HUES48 (cell line): ENCODE data around the gene INSM1.
A peak's percentile ranks its signal among the peaks of the same experiment; 100 is the strongest.

Experiments
- H3K27ac ChIP-seq: one replicate; pipeline ENCODE4 v1.7.0; 2013; ENCODE audit warnings: low read depth, low read length, inconsistent platforms
- H3K27me3 ChIP-seq: 2 replicates; pipeline ENCODE4 v1.6.1; 2013; ENCODE audit warnings: mild to moderate bottlenecking, low read length; ENCODE audit not compliant: control insufficient read depth, insufficient read depth
- H3K36me3 ChIP-seq: 2 replicates; pipeline ENCODE4 v1.6.1; 2013; ENCODE audit warnings: low read length; ENCODE audit not compliant: control insufficient read depth, insufficient read depth
- H3K4me1 ChIP-seq: 2 replicates; pipeline ENCODE4 v1.6.1; 2013; ENCODE audit warnings: mild to moderate bottlenecking, low read length; ENCODE audit not compliant: control insufficient read depth, insufficient read depth
- H3K4me3 ChIP-seq: 2 replicates; pipeline ENCODE4 v1.5.1; 2013; ENCODE audit warnings: mild to moderate bottlenecking, low read depth, low read length
- H3K9ac ChIP-seq: 2 replicates; pipeline ENCODE4 v1.6.1; 2013; ENCODE audit warnings: mild to moderate bottlenecking, low read depth, low read length, moderate library complexity
- H3K9me3 ChIP-seq: 2 replicates; pipeline ENCODE4 v1.6.1; 2013; ENCODE audit warnings: low read length; ENCODE audit not compliant: control insufficient read depth, insufficient read depth

Gene INSM1

GRCh38 chr20:20367575-20368417 is at the start of gene INSM1:
Gene INSM1, plus strand, starts transcription at chr20:20368104. Its CDS starts 164 bp downstream, at chr20:20368268.
- Histone ChIP-seq H3K4me1 (peaks cover 44% of the 10 kb centered on the region), H3K9ac (no peak within 1 kb of the TSS; the same call in 1 of the 2 replicates), H3K27ac (no peak within 1 kb of the TSS), H3K27me3 (peaks cover 93% of the 10 kb centered on the region), H3K36me3 (no peaks in the 10 kb centered on the region), H3K9me3 (no peaks in the 10 kb centered on the region), H3K4me3 (peak within 1 kb of the TSS; percentile 61; the same call in 1 of the 2 replicates)

- no peaks in the 10 kb centered on the region for H3K36me3 ChIP-seq
- H3K9me3 ChIP-seq, result peaks cover 3% of the 10 kb centered on the region; the same call in 1 of the 2 replicates
- H3K27me3 ChIP-seq, result no peaks in the 10 kb centered on the region
- H3K4me1 ChIP-seq, result no peaks in the 10 kb centered on the region
- no peak overlapping the region for H3K4me3 ChIP-seq
- no peak overlapping the region for H3K27ac ChIP-seq
- H3K9ac ChIP-seq, result no peak overlapping the region
Measured at GRCh38 chr20:20318365-20319161, 49.3 kb upstream of the INSM1 start.

DNA sequence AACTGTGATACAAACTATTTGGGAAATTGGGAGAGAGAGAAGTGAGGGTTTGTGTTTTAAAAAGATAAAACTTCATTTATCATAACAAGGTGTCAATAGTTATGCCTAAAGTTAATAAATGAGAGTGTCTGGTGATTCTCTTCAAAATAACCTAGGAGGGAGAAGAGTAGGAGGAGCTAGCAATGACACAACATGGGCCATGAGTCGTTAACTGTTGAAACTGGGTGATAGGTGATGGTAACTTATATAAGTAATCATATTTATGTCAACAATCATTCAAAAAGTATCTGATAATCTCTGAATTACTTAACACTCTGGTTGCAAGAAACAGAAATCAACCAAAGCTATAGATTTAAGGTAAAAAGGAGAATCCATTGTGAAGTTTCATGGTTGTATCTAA is 46.8 kb upstream of the INSM1 start:
- Histone ChIP-seq H3K4me1 (no peaks in the 10 kb centered on the region), H3K36me3 (no peaks in the 10 kb centered on the region), H3K27ac (no peak overlapping the region), H3K9ac (no peak overlapping the region), H3K9me3 (no peaks in the 10 kb centered on the region), H3K27me3 (no peaks in the 10 kb centered on the region), H3K4me3 (no peak overlapping the region)

DNA sequence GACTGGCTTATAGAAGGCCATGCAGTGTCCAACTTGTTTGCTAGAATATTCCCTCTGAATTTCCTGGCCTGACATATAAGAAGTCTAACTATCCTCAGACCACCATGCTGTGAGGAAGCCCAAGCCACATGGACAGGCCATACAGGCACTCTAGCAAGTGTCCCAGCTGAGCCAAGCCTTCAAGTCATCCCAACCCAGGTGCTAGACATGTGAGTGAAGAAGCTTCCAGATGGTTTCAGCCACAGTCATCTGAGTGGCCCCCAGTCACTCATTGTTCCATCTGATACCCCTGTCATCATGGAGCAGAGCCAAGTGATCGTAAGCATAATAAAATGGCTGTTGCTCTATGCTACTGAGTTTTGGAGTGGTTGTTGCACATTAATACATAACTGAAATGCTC is 46.0 kb upstream of the INSM1 start:
- H3K36me3 ChIP-seq, result no peaks in the 10 kb centered on the region
- no peaks in the 10 kb centered on the region for H3K9me3 ChIP-seq
- H3K4me3 ChIP-seq, result no peak overlapping the region
- H3K27me3 ChIP-seq, result no peaks in the 10 kb centered on the region
- no peak overlapping the region for H3K9ac ChIP-seq
- H3K27ac ChIP-seq, result no peak overlapping the region
- H3K4me1 ChIP-seq, result no peaks in the 10 kb centered on the region

DNA sequence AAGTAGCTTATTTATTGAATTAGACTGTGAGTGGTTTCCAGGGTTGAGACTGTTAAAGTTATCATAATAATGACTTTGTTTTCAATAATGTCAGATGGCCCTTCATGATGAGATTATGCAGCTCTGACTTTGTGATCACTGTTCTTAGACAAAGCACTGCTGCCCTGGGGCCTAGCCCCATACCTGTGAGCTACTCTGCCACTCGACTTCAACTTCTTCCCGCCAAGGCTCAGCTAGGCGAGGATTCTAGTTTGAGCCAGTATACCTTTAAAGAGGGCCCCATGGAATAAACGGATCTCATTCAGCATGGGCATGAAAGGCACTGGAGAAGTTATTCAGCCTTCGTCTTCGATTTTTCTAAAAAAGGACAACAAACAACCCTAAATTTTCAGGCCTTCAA is 45.0 kb upstream of the INSM1 start:
- no peaks in the 10 kb centered on the region for H3K4me1 ChIP-seq
- H3K27me3 ChIP-seq, result no peaks in the 10 kb centered on the region
- H3K9ac ChIP-seq, result no peak overlapping the region
- H3K4me3 ChIP-seq, result no peak overlapping the region
- H3K27ac ChIP-seq, result no peak overlapping the region
- H3K36me3 ChIP-seq, result no peaks in the 10 kb centered on the region
- H3K9me3 ChIP-seq, result no peaks in the 10 kb centered on the region

DNA sequence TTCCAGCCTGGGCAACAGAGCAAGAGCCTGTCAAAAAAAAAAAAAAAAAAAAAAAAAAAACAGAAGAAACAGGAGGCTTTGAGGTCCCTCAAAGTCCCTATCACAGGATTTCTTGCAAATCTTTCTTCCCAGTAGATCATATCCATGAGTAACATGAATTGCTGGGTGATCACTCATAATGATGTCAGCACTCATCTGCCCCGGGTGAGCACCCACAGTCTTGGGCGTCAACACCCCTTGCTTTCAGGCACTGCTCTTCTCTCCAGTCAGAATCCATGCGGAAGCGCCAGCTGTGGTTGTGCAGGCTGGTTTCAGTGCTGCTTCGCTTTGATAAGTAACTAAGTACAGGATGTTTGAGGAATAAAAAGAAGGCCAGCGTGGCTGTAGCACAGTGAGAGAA is 40.2 kb upstream of the INSM1 start:
- H3K4me1 ChIP-seq, result no peaks in the 10 kb centered on the region
- H3K27me3 ChIP-seq, result no peaks in the 10 kb centered on the region
- no peak overlapping the region for H3K9ac ChIP-seq
- no peak overlapping the region for H3K27ac ChIP-seq
- no peak overlapping the region for H3K4me3 ChIP-seq
- no peaks in the 10 kb centered on the region for H3K9me3 ChIP-seq
- H3K36me3 ChIP-seq, result no peaks in the 10 kb centered on the region

DNA sequence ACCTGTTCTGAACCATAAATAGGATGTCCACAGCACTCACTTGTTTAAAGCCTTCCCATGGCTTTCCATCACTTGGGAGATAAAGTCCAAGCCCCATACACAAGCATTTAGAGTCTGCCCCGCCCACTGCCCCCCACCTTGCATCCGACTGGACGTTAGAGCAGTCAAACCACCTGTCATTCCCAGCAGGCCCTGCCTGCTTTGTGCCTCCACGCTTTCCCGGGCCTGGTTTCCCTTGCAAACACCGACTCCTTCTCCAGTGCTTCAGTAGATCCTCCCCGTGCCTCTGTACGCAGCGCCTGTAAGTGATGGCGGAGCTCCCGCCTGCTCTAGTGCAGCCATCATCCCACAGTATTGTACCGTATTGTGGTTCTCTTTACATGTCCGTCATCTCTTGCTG is 38.3 kb upstream of the INSM1 start:
- H3K27me3 ChIP-seq, result no peaks in the 10 kb centered on the region
- H3K4me1 ChIP-seq, result no peaks in the 10 kb centered on the region
- no peak overlapping the region for H3K9ac ChIP-seq
- no peaks in the 10 kb centered on the region for H3K36me3 ChIP-seq
- H3K4me3 ChIP-seq, result no peak overlapping the region
- H3K9me3 ChIP-seq, result no peaks in the 10 kb centered on the region
- no peak overlapping the region for H3K27ac ChIP-seq

- no peaks in the 10 kb centered on the region for H3K36me3 ChIP-seq
- H3K9me3 ChIP-seq, result no peaks in the 10 kb centered on the region
- H3K4me1 ChIP-seq, result no peaks in the 10 kb centered on the region
- H3K9ac ChIP-seq, result no peak overlapping the region
- no peak overlapping the region for H3K27ac ChIP-seq
- no peak overlapping the region for H3K4me3 ChIP-seq
- H3K27me3 ChIP-seq, result no peaks in the 10 kb centered on the region
Measured at GRCh38 chr20:20331156-20331555, 36.7 kb upstream of the INSM1 start.

DNA sequence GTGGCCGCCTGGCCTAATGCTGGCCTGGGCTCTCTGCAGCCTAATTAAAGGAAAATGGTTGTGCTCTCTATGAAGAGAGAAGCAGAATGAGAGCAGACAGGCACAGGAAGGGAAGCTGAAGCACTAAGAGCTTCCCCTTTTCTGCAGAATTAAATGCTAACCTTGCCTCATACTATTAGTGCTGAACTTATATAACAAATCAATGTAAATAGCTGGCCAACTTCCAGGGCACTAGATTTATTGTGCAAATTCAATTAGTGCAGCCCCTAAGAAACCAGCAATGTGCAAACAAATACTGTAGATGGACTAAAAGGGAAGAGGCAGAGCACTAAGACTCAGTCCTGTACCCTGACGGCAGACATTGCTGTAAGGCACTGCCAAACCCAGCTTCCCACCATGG is 36.1 kb upstream of the INSM1 start:
- Histone ChIP-seq H3K27ac (no peak overlapping the region), H3K27me3 (no peaks in the 10 kb centered on the region), H3K9me3 (no peaks in the 10 kb centered on the region)

GRCh38 chr20:20333866-20334265 is 34.0 kb upstream of the INSM1 start:
- H3K4me1 ChIP-seq, result no peaks in the 10 kb centered on the region
- H3K9ac ChIP-seq, result no peak overlapping the region
- H3K27ac ChIP-seq, result no peak overlapping the region
- no peak overlapping the region for H3K4me3 ChIP-seq
- H3K36me3 ChIP-seq, result no peaks in the 10 kb centered on the region
- no peaks in the 10 kb centered on the region for H3K27me3 ChIP-seq
- H3K9me3 ChIP-seq, result no peaks in the 10 kb centered on the region

More for the DNA sequence above, 36.1 kb upstream of the INSM1 start:
- Histone ChIP-seq H3K4me1 (no peaks in the 10 kb centered on the region), H3K4me3 (no peak overlapping the region), H3K36me3 (no peaks in the 10 kb centered on the region), H3K9ac (no peak overlapping the region)

DNA sequence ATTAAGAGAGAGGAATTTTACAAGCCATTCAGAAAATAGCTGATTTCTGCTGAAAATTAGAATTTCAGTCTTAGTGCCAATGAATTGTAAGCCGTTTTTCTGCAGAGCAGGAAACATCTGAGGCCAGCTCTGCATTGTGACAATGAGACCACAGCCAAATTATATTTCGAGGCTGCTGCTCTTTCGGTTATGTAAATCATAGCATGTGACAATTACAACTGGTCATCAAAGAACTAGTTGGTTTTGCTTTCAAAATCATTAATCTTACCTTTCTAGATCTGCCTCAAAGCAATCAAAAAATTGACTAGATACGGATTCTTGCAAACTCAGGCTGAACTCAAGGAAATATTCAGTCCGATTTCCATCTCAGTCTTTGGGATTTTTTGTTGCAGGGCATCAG is 33.4 kb upstream of the INSM1 start:
- no peaks in the 10 kb centered on the region for H3K27me3 ChIP-seq
- no peaks in the 10 kb centered on the region for H3K36me3 ChIP-seq
- H3K9me3 ChIP-seq, result no peaks in the 10 kb centered on the region
- no peak overlapping the region for H3K4me3 ChIP-seq
- H3K9ac ChIP-seq, result no peak overlapping the region
- H3K4me1 ChIP-seq, result no peaks in the 10 kb centered on the region
- no peak overlapping the region for H3K27ac ChIP-seq
